Smooth muscle cell of the pulmonary artery (primary cell): ENCODE measurements around the gene AVP. TPM values are rescaled to one million over a fixed set of nuclear protein-coding genes. Genes with fewer than 3 reads are reported as not detected.

Experiments
- total RNA-seq: library from RNA; depleted of rRNA; stranded (reverse); fragments of >200 nt; gene quantifications from 2 replicates; pipeline ENCODE4 v1.2.3, GENCODE V29; 2014

AVP gene, protein sequence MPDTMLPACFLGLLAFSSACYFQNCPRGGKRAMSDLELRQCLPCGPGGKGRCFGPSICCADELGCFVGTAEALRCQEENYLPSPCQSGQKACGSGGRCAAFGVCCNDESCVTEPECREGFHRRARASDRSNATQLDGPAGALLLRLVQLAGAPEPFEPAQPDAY
- not detected in 2 replicates for total RNA-seq

DNA sequence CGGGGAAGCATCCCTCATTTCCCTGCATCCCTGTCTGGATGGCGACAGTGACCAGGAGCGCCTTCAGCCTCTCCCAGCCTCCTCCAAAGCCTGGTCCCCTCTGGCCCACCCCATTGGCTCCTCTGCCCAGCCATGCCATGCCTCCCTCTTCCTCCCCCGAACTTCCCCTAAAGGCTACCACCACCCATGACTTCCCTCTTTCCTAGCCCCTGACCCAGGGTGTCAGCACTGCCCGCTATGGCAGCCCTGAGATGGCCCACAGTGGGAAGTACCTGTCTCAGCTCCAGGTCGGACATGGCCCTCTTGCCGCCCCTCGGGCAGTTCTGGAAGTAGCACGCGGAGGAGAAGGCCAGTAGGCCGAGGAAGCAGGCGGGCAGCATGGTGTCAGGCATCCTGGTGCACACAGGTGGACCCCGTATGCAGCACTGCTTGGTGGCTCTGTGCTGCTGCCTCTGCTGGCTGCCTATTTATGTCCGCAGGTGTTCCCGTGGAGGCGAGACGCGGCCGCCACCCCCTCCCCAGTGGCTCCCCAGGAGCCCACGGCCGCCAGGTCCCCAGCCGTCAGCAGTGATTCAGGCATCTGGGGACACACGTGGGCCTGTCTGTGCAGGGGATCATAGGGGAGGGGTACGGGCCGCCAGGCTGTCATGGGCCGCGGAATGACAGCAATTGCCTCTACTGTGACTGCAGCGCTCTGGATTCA, at the start of gene AVP:
TSS of gene AVP (minus strand) at position 442 of the 703 bp plus-strand sequence. CDS start at position 392, 50 bp downstream.

DNA sequence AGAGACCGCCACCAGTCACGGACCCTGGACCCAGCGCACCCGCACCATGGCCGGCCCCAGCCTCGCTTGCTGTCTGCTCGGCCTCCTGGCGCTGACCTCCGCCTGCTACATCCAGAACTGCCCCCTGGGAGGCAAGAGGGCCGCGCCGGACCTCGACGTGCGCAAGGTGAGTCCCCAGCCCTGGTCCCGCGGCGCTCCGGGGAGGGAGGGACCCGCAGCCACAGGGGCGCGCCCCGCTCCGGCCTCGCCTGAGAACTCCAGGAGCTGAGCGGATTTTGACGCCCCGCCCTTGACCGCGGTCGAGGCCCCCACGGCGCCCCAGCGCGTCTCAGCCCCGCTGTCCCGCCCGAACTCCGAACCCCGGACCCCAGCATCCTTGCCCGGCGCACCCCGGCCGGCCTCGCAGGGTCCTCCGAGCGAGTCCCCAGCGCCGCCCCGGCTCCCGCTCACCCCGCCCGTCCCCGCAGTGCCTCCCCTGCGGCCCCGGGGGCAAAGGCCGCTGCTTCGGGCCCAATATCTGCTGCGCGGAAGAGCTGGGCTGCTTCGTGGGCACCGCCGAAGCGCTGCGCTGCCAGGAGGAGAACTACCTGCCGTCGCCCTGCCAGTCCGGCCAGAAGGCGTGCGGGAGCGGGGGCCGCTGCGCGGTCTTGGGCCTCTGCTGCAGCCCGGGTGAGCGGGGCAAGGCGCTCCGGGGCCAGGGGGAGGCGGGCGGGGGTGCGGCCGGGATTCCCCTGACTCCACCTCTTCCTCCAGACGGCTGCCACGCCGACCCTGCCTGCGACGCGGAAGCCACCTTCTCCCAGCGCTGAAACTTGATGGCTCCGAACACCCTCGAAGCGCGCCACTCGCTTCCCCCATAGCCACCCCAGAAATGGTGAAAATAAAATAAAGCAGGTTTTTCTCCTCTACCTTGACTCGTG, 12.7 kb downstream of the AVP start, which contains the start of gene OXT:
TSS of gene OXT (plus strand) at position 11 of the 920 bp plus-strand sequence. CDS start at position 47, 36 bp downstream.

DNA sequence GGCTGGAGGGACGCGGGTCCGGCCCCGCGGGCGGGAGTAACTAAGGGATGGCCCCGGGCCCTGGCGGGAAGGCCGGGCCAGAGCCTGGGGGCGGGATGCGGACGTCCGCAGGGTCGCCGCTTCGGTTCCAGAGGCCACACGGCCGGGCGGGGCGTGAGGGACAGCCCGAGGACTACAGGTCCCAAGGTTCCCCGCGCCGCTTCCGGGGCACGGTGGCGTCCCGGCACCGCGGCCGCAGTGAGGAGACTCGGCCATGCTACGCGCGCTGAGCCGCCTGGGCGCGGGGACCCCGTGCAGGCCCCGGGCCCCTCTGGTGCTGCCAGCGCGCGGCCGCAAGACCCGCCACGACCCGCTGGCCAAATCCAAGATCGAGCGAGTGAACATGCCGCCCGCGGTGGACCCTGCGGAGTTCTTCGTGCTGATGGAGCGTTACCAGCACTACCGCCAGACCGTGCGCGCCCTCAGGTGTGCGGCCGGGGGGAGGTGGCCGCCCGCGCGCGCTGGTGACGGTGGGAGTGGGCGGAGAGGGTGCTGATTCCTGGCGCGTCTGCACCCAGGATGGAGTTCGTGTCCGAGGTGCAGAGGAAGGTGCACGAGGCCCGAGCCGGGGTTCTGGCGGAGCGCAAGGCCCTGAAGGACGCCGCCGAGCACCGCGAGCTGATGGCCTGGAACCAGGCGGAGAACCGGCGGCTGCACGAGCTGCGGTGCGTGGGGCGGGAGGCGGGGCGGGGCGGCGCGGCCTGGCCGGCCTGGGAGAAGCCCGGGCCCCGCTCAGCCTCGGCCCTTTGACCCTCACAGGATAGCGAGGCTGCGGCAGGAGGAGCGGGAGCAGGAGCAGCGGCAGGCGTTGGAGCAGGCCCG, 38.5 kb downstream of the AVP start, which contains the start of gene MRPS26:
TSS of gene MRPS26 (plus strand) at position 237 of the 861 bp plus-strand sequence. CDS start at position 254, 17 bp downstream.

DNA sequence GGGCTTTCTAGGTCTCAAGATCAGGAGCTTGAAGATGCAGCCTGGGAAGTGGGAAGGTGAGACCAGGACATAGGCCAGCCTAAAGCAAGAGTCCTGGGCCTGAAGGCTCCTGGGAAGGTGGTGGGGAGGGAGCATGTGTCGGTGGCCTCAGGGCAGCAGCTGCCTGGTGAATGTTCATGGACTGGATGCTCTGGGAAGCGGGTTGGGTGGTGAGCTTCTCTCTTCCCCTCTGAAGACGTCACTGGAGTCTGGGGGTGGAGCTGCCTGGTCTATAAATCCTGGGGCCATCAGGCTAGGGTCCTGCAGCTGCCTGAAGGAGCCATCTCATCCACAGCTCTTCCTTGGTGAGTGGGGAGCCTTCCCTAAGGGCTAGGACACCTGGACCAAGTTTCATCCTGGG, 41.2 kb downstream of the AVP start, which contains the start of gene GNRH2:
TSS of gene GNRH2 (plus strand) at position 301 of the 400 bp plus-strand sequence. CDS start 793 bp downstream, outside the sequence.

Other genes with a start within 250 kb of the AVP start
- gene PCED1A, start 244.1 kb downstream of the AVP start, total RNA-seq = 24.8 and 31.0 TPM in 2 replicates
- gene VPS16, start 244.0 kb downstream of the AVP start, total RNA-seq = 54.2 and 56.6 TPM in 2 replicates
- gene PTPRA, start 211.2 kb downstream of the AVP start, total RNA-seq = 39.0 and 40.4 TPM in 2 replicates
- gene GNRH2, start 41.1 kb downstream of the AVP start, total RNA-seq = 0.26 and 0.43 TPM in 2 replicates
- gene MRPS26, start 38.7 kb downstream of the AVP start, total RNA-seq = 23.7 and 31.2 TPM in 2 replicates
- gene OXT, start 13.1 kb downstream of the AVP start, total RNA-seq = not detected in 2 replicates
- 11.9 and 12.5 TPM in 2 replicates for gene FASTKD5, start 75.1 kb upstream of the AVP start, total RNA-seq
- 3.7 TPM in 2 replicates for gene UBOX5, start 75.1 kb upstream of the AVP start, total RNA-seq
- 7.5 and 12.6 TPM in 2 replicates for gene LZTS3, start 88.8 kb upstream of the AVP start, total RNA-seq
- 21.9 and 23.3 TPM in 2 replicates for gene DDRGK1, start 120.0 kb upstream of the AVP start, total RNA-seq
- gene ITPA, start 124.8 kb upstream of the AVP start, total RNA-seq = 19.4 and 26.2 TPM in 2 replicates
- 0.20 and 1.2 TPM in 2 replicates for gene SLC4A11, start 154.5 kb upstream of the AVP start, total RNA-seq